Measurements from ENCODE around the gene APBB2. TPM values are rescaled to one million over a fixed set of nuclear protein-coding genes. Genes with fewer than 3 reads are reported as not detected.
A peak's percentile ranks its signal among the peaks of the same experiment; 100 is the strongest.

The APBB2 gene
- total and polyA plus RNA-seq, 3 experiments from 2014 or later: 0.86 to 1.1 TPM; not detected in 1

GRCh38 chr4:40763228-40763716, 451.1 kb downstream of the APBB2 start:
- ChIA-PET CTCF (no interaction called here), POLR2A (no interaction called here)
- H3K4me3 Mint-ChIP-seq: peak overlapping the region in 1 of 7 donors; percentile 21
- Histone ChIP-seq H3K9me3 (ENCODE audit: low read length) (no peaks in the 10 kb centered on the region), H3K4me3 (ENCODE audit: low read length) (no peak overlapping the region), H3K27ac (ENCODE audit: low read depth, low read length) (no peak overlapping the region), H3K27me3 (ENCODE audit: insufficient read depth, low read length, poor library complexity, severe bottlenecking) (no peaks in the 10 kb centered on the region), H3K4me1 (ENCODE audit: insufficient read depth, low read length) (no peaks in the 10 kb centered on the region), H3K36me3 (ENCODE audit: insufficient read depth, low read length) (no peaks in the 10 kb centered on the region)
- no peak for DNase-seq
- H3K4me1 Mint-ChIP-seq: peaks cover 0 to 9% (median 9%) of the 10 kb centered on the region in 3 donors
- H3K27ac Mint-ChIP-seq: no peak overlapping the region
- H3K9me3 Mint-ChIP-seq: no peaks in the 10 kb centered on the region
- peaks cover 0 to 1% of the 10 kb centered on the region in 2 donors for H3K27me3 Mint-ChIP-seq
- H3K36me3 Mint-ChIP-seq: no peaks in the 10 kb centered on the region

Other genes starting within 250 kb of the APBB2 start
- gene UCHL1, start 42.4 kb upstream of the APBB2 start, total RNA-seq: under 1 TPM; 0.75 to 0.83 TPM
- not detected for gene UCHL1, start 42.4 kb upstream of the APBB2 start, polyA plus RNA-seq